HFFc6 (cell line): ENCODE results near the gene MFSD12. TPM values are rescaled to one million over a fixed set of nuclear protein-coding genes. Genes with fewer than 3 reads are reported as not detected.

Experiments used
- DNase-seq: peaks from one replicate; pipeline ENCODE4 v3.0.0-alpha.2; 2018
- H3K27ac Mint-ChIP-seq: 2 replicates; pipeline ENCODE4 v1.8.0; 2020; ENCODE audit warnings: mild to moderate bottlenecking, mixed read lengths
- H3K27me3 Mint-ChIP-seq: 2 replicates; pipeline ENCODE4 v1.8.0; 2021; ENCODE audit warnings: mild to moderate bottlenecking, moderate library complexity, mixed read lengths; ENCODE audit not compliant: insufficient read depth
- H3K36me3 Mint-ChIP-seq: 2 replicates; pipeline ENCODE4 v1.8.0; 2021; ENCODE audit warnings: low read depth, mixed read lengths
- H3K4me1 Mint-ChIP-seq: 2 replicates; pipeline ENCODE4 v1.8.0; 2020; ENCODE audit warnings: low read depth, mixed read lengths
- H3K4me3 Mint-ChIP-seq: 2 replicates; pipeline ENCODE4 v1.8.0; 2020; ENCODE audit warnings: mild to moderate bottlenecking, moderate library complexity, mixed read lengths
- H3K9me3 Mint-ChIP-seq: 2 replicates; pipeline ENCODE4 v1.8.0; 2020; ENCODE audit warnings: mild to moderate bottlenecking, mixed read lengths
- total RNA-seq, 6 experiments: library from RNA; stranded (reverse); fragmentation: NEBNext Ultra II Directional; extraction: Animal tissue kit (Norgen Biotek cat#: 25700); gene quantifications; 2 replicates in 1 of 6; 3 replicates in 5 of 6; pipeline ENCODE4 v1.2.3, GENCODE V29; 2021
- TF ChIP-seq, protein P1 (sequence below): fragments of 200-600 bp; sonication (generic); IDR thresholded peaks from 2 replicates; pipeline ENCODE4 v1.5.0; 2021; ENCODE audit warnings: antibody characterized with exemption, mild to moderate bottlenecking

MFSD12 gene
- total RNA-seq, 6 experiments from 2014 or later = 75.1 to 101 (median 79.6) TPM

DNA sequence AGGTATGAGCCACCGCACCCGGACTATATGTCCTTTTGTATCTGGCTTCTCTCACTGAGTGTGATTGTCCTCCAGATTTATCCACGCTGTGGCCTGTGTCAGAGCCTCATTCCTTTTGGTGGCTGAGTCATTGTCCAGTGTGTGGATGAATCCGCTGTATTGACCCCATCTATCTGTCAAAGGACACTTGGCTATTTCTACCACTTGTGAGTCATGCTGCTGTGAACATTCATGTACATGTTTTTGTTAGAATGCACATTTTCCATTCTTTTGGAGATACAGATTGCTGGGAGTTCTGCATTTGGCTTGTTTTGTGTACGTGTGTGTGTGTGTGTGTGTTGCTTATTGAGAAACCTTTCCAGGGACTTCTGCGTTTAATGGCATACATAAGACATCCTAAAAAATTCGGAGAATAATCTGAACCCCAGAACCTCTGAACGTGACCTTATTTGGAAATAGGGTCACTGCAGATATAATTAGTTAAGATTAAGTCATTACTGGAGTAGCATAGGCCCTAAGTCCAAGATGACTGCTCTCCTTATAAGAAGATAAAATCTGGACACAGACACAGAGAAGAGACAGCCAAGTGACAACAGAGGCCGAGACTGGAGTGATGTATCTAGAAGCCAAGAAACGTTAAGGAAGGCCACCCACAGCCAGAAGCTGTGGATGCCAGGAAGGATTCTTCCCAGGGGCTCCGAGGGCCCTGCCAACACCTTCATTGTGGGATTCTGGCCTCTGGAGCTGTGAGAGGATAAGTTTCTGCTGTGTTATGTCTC lies 23.0 kb upstream of the MFSD12 start:
- DNase-seq = peak; percentile 99
- peaks cover 2% of the 10 kb centered on the region for H3K27me3 Mint-ChIP-seq
- peak overlapping the region; percentile 89 for H3K27ac Mint-ChIP-seq
- H3K4me3 Mint-ChIP-seq = peak overlapping the region; percentile 47
- no peaks in the 10 kb centered on the region for H3K9me3 Mint-ChIP-seq
- TF ChIP-seq, protein P1, sequence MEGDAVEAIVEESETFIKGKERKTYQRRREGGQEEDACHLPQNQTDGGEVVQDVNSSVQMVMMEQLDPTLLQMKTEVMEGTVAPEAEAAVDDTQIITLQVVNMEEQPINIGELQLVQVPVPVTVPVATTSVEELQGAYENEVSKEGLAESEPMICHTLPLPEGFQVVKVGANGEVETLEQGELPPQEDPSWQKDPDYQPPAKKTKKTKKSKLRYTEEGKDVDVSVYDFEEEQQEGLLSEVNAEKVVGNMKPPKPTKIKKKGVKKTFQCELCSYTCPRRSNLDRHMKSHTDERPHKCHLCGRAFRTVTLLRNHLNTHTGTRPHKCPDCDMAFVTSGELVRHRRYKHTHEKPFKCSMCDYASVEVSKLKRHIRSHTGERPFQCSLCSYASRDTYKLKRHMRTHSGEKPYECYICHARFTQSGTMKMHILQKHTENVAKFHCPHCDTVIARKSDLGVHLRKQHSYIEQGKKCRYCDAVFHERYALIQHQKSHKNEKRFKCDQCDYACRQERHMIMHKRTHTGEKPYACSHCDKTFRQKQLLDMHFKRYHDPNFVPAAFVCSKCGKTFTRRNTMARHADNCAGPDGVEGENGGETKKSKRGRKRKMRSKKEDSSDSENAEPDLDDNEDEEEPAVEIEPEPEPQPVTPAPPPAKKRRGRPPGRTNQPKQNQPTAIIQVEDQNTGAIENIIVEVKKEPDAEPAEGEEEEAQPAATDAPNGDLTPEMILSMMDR = no peak
- peaks cover 2% of the 10 kb centered on the region for H3K36me3 Mint-ChIP-seq
- H3K4me1 Mint-ChIP-seq = peaks cover 30% of the 10 kb centered on the region

DNA sequence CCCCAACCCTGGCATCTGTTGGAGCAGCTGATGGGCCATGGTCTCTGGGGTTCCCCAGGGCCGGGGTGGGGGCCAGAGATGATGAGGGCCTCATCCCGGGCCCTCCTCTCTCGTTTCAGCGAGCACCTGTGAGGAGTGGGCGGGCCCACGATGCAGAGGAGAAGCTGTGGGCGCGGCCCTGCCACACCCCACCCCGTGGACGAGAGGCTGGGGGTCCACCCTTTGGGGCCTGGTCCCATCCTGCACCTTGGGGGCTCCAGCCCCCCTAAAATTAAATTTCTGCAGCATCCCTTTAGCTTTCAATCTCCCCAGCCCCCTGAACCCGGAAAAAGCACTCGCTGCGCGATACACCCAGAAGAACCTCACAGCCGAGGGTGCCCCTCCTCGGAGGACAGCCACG lies 21.0 kb upstream of the MFSD12 start:
- TF ChIP-seq, protein P1 = no peak
- Mint-ChIP-seq H3K4me1 (peaks cover 40% of the 10 kb centered on the region), H3K9me3 (no peaks in the 10 kb centered on the region), H3K27me3 (peaks cover 2% of the 10 kb centered on the region), H3K36me3 (peaks cover 13% of the 10 kb centered on the region), H3K4me3 (no peak overlapping the region), H3K27ac (no peak overlapping the region)
- no peak for DNase-seq

DNA sequence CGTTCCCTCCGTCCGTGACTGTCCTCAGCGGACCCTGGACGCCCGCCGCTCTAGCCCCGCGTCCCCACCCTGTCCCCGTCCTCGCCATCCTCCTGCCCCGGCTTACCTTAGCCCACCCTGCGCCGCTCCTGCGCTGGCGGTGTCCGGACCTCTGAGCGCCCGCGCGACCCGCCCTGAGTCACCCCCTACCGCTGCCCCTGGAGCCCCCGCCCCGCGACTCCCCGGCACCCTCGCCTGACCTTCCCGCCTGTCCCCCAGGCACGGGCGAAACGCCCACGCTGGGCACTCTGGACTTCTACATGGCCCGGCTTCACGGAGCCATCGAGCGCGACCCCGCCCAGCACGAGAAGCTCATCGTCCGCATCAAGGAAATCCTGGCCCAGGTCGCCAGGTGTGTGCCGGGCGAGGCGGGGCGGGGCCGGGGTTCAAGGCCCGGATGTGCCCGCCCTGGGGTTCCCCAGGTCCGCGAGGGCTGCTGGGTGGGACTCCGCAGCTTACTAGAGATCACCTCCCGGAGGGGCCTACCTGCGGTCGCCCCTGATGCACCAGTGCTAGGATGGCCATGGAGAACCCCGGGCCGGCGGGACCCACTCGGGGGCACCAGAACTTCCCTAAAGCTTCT lies 20.4 kb upstream of the MFSD12 start:
- no peaks in the 10 kb centered on the region for H3K9me3 Mint-ChIP-seq
- peaks cover 13% of the 10 kb centered on the region for H3K36me3 Mint-ChIP-seq
- TF ChIP-seq, protein P1 = no peak
- no peak for DNase-seq
- H3K27me3 Mint-ChIP-seq = peaks cover 2% of the 10 kb centered on the region
- H3K4me1 Mint-ChIP-seq = peaks cover 40% of the 10 kb centered on the region
- H3K4me3 Mint-ChIP-seq = no peak overlapping the region
- no peak overlapping the region for H3K27ac Mint-ChIP-seq

DNA sequence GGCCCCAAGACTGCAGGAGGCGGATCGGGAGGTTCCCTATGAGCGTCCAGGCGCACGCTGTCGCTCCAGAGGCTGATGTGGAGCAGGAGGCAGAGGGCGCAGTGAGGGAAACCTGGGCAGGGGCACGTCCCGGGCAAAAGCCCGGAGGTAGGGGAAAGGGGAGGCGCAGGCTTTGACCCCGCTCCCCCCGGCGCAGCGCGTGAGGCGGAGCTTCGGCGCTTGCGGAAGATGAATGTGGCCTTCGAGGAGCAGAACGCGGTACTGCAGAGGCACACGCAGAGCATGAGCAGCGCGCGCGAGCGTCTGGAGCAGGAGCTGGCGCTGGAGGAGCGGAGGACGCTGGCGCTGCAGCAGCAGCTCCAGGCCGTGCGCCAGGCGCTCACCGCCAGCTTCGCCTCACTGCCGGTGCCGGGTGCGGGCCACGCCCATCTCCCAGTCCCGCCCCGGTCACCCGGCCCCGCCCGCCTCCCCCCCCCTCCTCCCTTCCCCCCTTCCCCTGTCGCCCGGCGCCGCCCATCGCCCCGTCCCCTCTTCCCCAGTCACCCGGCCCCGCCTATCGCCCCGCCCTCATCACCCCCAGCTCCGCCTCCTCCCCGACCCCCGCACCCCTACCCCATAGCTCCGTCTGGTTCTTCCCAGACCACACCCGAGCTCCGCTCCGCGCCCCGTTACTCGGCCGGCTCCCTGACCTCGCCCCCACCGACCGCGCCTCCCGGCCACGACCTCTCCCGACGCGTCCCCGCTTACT lies 19.5 kb upstream of the MFSD12 start:
- H3K9me3 Mint-ChIP-seq = no peaks in the 10 kb centered on the region
- H3K4me1 Mint-ChIP-seq = peaks cover 40% of the 10 kb centered on the region
- TF ChIP-seq, protein P1 = no peak
- H3K27ac Mint-ChIP-seq = no peak overlapping the region
- peaks cover 13% of the 10 kb centered on the region for H3K36me3 Mint-ChIP-seq
- H3K4me3 Mint-ChIP-seq = peak overlapping the region; percentile 15; the same call in 1 of the 2 replicates
- no peak for DNase-seq
- peaks cover 2% of the 10 kb centered on the region for H3K27me3 Mint-ChIP-seq

DNA sequence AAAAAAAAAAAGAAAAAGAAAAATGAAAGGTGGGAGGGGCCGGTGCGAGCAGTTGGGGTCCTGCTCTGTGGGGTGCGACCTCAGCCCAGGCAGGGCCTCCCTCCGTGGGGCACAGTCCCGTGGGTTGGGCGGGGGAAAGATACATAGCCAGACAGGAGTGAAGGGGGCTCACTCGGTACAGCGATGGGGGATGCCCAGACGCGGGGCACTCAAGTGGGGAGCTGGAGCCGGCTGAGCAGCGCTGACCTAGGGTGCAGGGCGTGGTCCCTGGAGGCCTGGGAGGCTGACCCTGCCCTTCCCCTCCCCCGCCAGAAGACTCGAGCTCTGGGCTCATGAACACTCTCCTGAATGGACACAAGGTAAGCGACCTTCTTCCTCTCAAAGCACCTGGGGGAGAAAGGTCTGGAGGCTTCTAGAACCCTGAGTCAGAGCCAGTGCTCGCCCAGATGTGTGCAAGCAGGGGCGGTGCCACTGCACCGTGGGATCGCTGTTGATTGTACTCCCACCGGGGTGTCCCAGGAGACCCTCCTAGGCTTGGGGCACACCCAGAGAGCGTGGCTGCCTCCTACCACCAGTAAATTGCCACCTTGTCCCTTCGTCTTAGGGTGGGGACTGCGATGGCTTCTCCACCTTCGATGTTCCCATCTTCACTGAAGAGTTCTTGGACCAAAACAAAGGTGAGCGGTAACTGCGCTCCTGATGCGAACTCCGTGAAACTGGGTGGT lies 18.7 kb upstream of the MFSD12 start:
- Mint-ChIP-seq H3K4me1 (peaks cover 46% of the 10 kb centered on the region), H3K27ac (no peak overlapping the region), H3K36me3 (peaks cover 13% of the 10 kb centered on the region), H3K4me3 (peak overlapping the region; percentile 15; the same call in 1 of the 2 replicates), H3K27me3 (peaks cover 2% of the 10 kb centered on the region), H3K9me3 (no peaks in the 10 kb centered on the region)
- TF ChIP-seq, protein P1 = no peak
- no peak for DNase-seq
